SK-N-SH (cell line): Measurements from ENCODE around the gene PPP2R2B.
A peak's percentile ranks its signal among the peaks of the same experiment; 100 is the strongest.

Experiments
- CTCF ChIP-seq: fragments of 200-600 bp; sonication (generic); IDR thresholded peaks from 2 replicates; pipeline ENCODE4 v1.6.1; 2017; ENCODE audit warnings: antibody characterized with exemption, mild to moderate bottlenecking, moderate library complexity
- ELF1 ChIP-seq: IDR thresholded peaks from 2 replicates; pipeline ENCODE4 v1.4.0; 2012
- MAX ChIP-seq: IDR thresholded peaks from 2 replicates; pipeline ENCODE4 v1.4.0; 2012; ENCODE audit warnings: low read depth
- MXI1 ChIP-seq: IDR thresholded peaks from 2 replicates; pipeline ENCODE4 v1.6.1; 2012; ENCODE audit warnings: mild to moderate bottlenecking, low read depth, low read length, improper control_type of control experiment
- NFIC ChIP-seq: IDR thresholded peaks from 2 replicates; pipeline ENCODE4 v1.4.0; 2012; ENCODE audit warnings: borderline replicate concordance
- POLR2AphosphoS5 ChIP-seq: IDR thresholded peaks from 2 replicates; pipeline ENCODE4 v1.6.1; 2012; ENCODE audit warnings: low read depth, low read length
- RCOR1 ChIP-seq: fragments of 150-350 bp; IDR thresholded peaks from 2 replicates; pipeline ENCODE4 v1.6.1; 2017; ENCODE audit warnings: antibody characterized with exemption, low read length
- SMC3 ChIP-seq: IDR thresholded peaks from 2 replicates; pipeline ENCODE4 v1.6.1; 2012; ENCODE audit warnings: low read depth, low read length, improper control_type of control experiment
- TAF1 ChIP-seq: IDR thresholded peaks from 2 replicates; pipeline ENCODE4 v1.6.1; 2012; ENCODE audit warnings: low read depth, mild to moderate bottlenecking, low read length, moderate library complexity, borderline replicate concordance
- USF2 ChIP-seq: fragments of 150-350 bp; IDR thresholded peaks from 2 replicates; pipeline ENCODE4 v1.6.1; 2017; ENCODE audit warnings: antibody characterized with exemption, low read length, low read depth, borderline replicate concordance

- TF ChIP-seq CTCF = no peak
- no peak for TF ChIP-seq POLR2AphosphoS5
- no peak for TF ChIP-seq USF2
- no peak for TF ChIP-seq RCOR1
- TF ChIP-seq NFIC = 0 out of 2 replicates have a peak, but pooled peaks have one; percentile 12
- no peak for TF ChIP-seq MAX
- TF ChIP-seq SMC3 = no peak
- no peak for TF ChIP-seq MXI1
- TF ChIP-seq TAF1 = no peak
- TF ChIP-seq ELF1 = no peak
These were observed 79.3 kb downstream of the PPP2R2B start for GRCh38 chr5:146799231-146799630.
